Spleen (tissue), 7 donors: ENCODE measurements around the gene DYSF.

Experiments used
- POLR2AphosphoS5 ChIP-seq, 3 donors: sonication (generic); formaldehyde crosslinking; IDR thresholded peaks; one replicate each; pipeline ENCODE4 v1.5.1; 2017; ENCODE audit warnings: antibody characterized with exemption in 3 of 3
- TF ChIP-seq, protein P1 (sequence below), 11 experiments: fragments of 200-600 bp in 7 of 11; fragments of 450-650 bp in 4 of 11; sonication (generic) in 4 of 11; IDR thresholded peaks in 8 of 11; conservative IDR thresholded peaks in 3 of 11; 1 replicate in 7 of 11; 2 replicates in 4 of 11; pipeline versions ENCODE4 v1.4.0 to v1.8.0; 2016 to 2021; ENCODE audit warnings: antibody characterized with exemption in 11 of 11, inconsistent platforms in 4 of 11, mild to moderate bottlenecking in 1 of 11
- donor health status: DM: no; HTN: no; CAD: no; lungs with moderate emphysema.
- donor health status: DM: no; HTN: no; CAD: no.
- donor health status: DM: no; HTN: no; CAD: no.

DNA sequence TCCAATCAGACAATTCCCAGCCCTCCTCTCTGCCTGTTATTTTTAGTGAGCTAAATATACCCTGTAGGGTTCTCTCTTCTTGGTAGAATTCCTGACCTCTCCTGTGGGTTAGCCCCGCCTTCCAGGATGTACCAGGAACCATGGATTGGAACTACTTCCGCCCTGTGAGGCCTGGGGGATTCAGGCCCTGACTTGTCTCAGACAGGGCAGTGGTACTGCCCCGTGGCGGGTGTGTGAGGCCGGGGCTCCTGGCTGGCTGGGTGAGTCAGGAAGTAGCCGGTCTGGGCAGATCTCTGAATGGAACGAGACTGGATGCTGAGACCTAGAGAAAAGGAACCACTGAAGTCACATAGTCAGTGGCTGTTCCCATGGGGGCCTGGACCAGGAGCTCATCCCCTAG lies 50.5 kb downstream of the DYSF start:
- TF ChIP-seq, protein P1, sequence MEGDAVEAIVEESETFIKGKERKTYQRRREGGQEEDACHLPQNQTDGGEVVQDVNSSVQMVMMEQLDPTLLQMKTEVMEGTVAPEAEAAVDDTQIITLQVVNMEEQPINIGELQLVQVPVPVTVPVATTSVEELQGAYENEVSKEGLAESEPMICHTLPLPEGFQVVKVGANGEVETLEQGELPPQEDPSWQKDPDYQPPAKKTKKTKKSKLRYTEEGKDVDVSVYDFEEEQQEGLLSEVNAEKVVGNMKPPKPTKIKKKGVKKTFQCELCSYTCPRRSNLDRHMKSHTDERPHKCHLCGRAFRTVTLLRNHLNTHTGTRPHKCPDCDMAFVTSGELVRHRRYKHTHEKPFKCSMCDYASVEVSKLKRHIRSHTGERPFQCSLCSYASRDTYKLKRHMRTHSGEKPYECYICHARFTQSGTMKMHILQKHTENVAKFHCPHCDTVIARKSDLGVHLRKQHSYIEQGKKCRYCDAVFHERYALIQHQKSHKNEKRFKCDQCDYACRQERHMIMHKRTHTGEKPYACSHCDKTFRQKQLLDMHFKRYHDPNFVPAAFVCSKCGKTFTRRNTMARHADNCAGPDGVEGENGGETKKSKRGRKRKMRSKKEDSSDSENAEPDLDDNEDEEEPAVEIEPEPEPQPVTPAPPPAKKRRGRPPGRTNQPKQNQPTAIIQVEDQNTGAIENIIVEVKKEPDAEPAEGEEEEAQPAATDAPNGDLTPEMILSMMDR (IDR thresholded peaks at IDR 0.05 in 8 of 11, conservative IDR thresholded peaks at IDR 0.05 in 3 of 11): no peak
- TF ChIP-seq POLR2AphosphoS5 (IDR thresholded peaks at IDR 0.05): peak; percentile 79 to 88 (median 80)
